Endothelial cell of umbilical vein (primary cell): ENCODE results near the gene PEAK3.

Source experiments
- EZH2 ChIP-seq: IDR thresholded peaks from 2 replicates; pipeline ENCODE4 v1.6.1; 2012; ENCODE audit warnings: borderline replicate concordance, low read depth, mild to moderate bottlenecking, moderate library complexity, low read length, inconsistent platforms; ENCODE audit not compliant: severe bottlenecking
- POLR2A ChIP-seq: IDR thresholded peaks from 2 replicates; pipeline ENCODE4 v1.6.1; 2012; ENCODE audit warnings: low read depth, mild to moderate bottlenecking, control low read depth, low read length

- no peak for TF ChIP-seq EZH2
- peak; percentile 42 for TF ChIP-seq POLR2A
Measured at GRCh38 chr19:2233601-2234280, 48.2 kb downstream of the PEAK3 start.
